HG02938 (cell line): ENCODE data around the gene ARMC2.

Experiments used
- ATAC-seq: cut with Tn5 transposase; IDR thresholded peaks from one replicate; pipeline ENCODE4 v1.9.1; 2021; ENCODE audit warnings: mild to moderate bottlenecking, moderate library complexity; ENCODE audit not compliant: unreplicated experiment

Gene ARMC2

GRCh38 chr6:109009962-109010704 lies 161.9 kb downstream of the ARMC2 start:
- no peak for ATAC-seq

- ATAC-seq = no peak
These were observed 162.5 kb downstream of the ARMC2 start for GRCh38 chr6:109010705-109011102.

GRCh38 chr6:109013656-109014305 lies 165.6 kb downstream of the ARMC2 start:
- no peak for ATAC-seq

GRCh38 chr6:109014606-109015005 lies 166.4 kb downstream of the ARMC2 start:
- no peak for ATAC-seq

- ATAC-seq = no peak
These were observed 167.0 kb downstream of the ARMC2 start for GRCh38 chr6:109015176-109015575.

GRCh38 chr6:109019911-109020310 lies 171.7 kb downstream of the ARMC2 start:
- ATAC-seq = no peak

GRCh38 chr6:109021870-109022269 lies 173.6 kb downstream of the ARMC2 start:
- ATAC-seq = no peak

GRCh38 chr6:109023356-109023925 lies 175.2 kb downstream of the ARMC2 start:
- no peak for ATAC-seq
